ENCODE data around the gene ATN1. TPM values are rescaled to one million over a fixed set of nuclear protein-coding genes. Genes with fewer than 3 reads are reported as not detected.

The ATN1 gene
- total RNA-seq, 2 experiments from 2014 or later: 21.6 to 24.5 TPM

GRCh38 chr12:6979453-6979852 lies 51.7 kb downstream of the ATN1 start:
- Mint-ChIP-seq H3K9me3 (ENCODE audit: insufficient read depth) (no peaks in the 10 kb centered on the region), H3K27me3 (ENCODE audit: low read depth) (no peaks in the 10 kb centered on the region), H3K4me3 (no peak overlapping the region), H3K27ac (peak overlapping the region; percentile 60), H3K36me3 (ENCODE audit: low read depth) (peaks cover 62% of the 10 kb centered on the region), H3K4me1 (ENCODE audit: low read depth) (peaks cover 15% of the 10 kb centered on the region)
- no peak for ATAC-seq
- ChIA-PET CTCF (no interaction called here), POLR2A (interaction anchor here (2.1 kb wide), 1 partner anchor 36 kb away, joined by 5 read pairs; the partner anchor contains the start of genes C12orf57 and RNU7-1)
- no peak for DNase-seq

GRCh38 chr12:6980075-6980474 lies 52.3 kb downstream of the ATN1 start:
- DNase-seq (no peak), ATAC-seq (no peak)
- H3K4me3 Mint-ChIP-seq: no peak overlapping the region
- H3K4me1 Mint-ChIP-seq (ENCODE audit: low read depth): peaks cover 11% of the 10 kb centered on the region
- peaks cover 58% of the 10 kb centered on the region for H3K36me3 Mint-ChIP-seq (ENCODE audit: low read depth)
- no peaks in the 10 kb centered on the region for H3K27me3 Mint-ChIP-seq (ENCODE audit: low read depth)
- POLR2A ChIA-PET: no interaction called here
- H3K9me3 Mint-ChIP-seq (ENCODE audit: insufficient read depth): no peaks in the 10 kb centered on the region
- CTCF ChIA-PET: no interaction called here
- no peak overlapping the region for H3K27ac Mint-ChIP-seq

- ATAC-seq (no peak), DNase-seq (no peak)
- no peak overlapping the region for H3K27ac Mint-ChIP-seq
- H3K4me3 Mint-ChIP-seq: no peak overlapping the region
- ChIA-PET POLR2A (no interaction called here), CTCF (no interaction called here)
- no peaks in the 10 kb centered on the region for H3K9me3 Mint-ChIP-seq (ENCODE audit: insufficient read depth)
- H3K4me1 Mint-ChIP-seq (ENCODE audit: low read depth): peaks cover 4% of the 10 kb centered on the region
- no peaks in the 10 kb centered on the region for H3K27me3 Mint-ChIP-seq (ENCODE audit: low read depth)
- peaks cover 51% of the 10 kb centered on the region for H3K36me3 Mint-ChIP-seq (ENCODE audit: low read depth)
Observed at GRCh38 chr12:6980740-6981139, 53.0 kb downstream of the ATN1 start.

DNA sequence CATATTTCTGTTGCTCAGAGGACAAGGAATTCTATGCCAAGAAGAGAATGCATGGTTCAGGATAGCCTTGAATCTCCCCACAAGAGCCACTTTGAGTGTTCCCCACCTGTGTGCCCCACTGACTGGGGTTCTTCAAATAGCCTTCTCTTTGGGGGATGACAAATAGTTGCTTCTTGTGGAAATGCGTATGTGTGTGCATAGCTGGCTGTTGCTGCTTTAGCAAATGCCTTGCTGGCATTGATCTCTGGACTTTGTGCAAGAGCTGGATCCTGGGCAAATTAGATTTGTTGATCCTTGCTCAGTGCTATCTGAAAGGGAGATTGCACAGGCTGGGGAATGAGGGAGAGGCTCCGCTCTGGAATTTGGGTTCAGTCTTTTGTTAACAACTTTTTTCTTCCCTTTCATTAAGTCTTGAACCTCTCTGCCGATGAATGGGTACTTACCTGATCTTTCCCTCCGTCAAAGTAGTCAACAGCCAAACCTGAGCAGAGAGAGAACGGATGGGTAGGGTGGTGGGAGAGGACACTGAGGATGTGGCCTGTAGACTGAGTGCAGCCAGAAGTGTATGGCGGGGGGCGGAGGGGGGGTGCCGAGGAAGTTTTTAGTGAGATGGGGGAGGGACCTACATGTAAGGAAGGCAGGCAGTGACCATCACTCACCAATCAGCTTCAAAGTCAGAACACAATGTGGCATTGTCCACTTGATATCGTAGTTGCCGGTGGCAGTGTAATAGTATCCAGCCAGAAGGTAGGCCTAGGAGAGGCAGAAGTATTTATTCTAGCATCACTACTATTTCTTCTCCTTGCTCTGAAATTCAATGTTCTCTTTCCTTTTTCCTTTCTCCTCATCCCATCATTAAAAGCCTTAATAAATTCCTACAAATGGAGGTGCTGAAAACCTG lies 53.6 kb downstream of the ATN1 start:
- H3K4me1 Mint-ChIP-seq (ENCODE audit: low read depth): no peaks in the 10 kb centered on the region
- ATAC-seq (no peak), DNase-seq (no peak)
- no peak overlapping the region for H3K4me3 Mint-ChIP-seq
- no peak overlapping the region for H3K27ac Mint-ChIP-seq
- H3K36me3 Mint-ChIP-seq (ENCODE audit: low read depth): peaks cover 47% of the 10 kb centered on the region
- POLR2A ChIA-PET: interaction anchor here (1.0 kb wide), 1 partner anchor 38 kb away, joined by 3 read pairs; the partner anchor contains the start of genes C12orf57 and RNU7-1
- no peaks in the 10 kb centered on the region for H3K27me3 Mint-ChIP-seq (ENCODE audit: low read depth)
- CTCF ChIA-PET: no interaction called here
- no peaks in the 10 kb centered on the region for H3K9me3 Mint-ChIP-seq (ENCODE audit: insufficient read depth)

- POLR2A ChIA-PET: interaction anchor here (0.9 kb wide), 1 partner anchor 38 kb away, joined by 3 read pairs; no protein-coding TSS in a partner anchor
- CTCF ChIA-PET: interaction anchor here (1.2 kb wide), 1 partner anchor 23 kb away, joined by 3 read pairs; no protein-coding TSS in a partner anchor
- no peak for DNase-seq
- Mint-ChIP-seq H3K36me3 (ENCODE audit: low read depth) (peaks cover 41% of the 10 kb centered on the region), H3K4me3 (no peak overlapping the region), H3K4me1 (ENCODE audit: low read depth) (no peaks in the 10 kb centered on the region), H3K27me3 (ENCODE audit: low read depth) (no peaks in the 10 kb centered on the region), H3K9me3 (ENCODE audit: insufficient read depth) (no peaks in the 10 kb centered on the region), H3K27ac (no peak overlapping the region)
- ATAC-seq: no peak
Observed at GRCh38 chr12:6982532-6982931, 54.8 kb downstream of the ATN1 start.

DNA sequence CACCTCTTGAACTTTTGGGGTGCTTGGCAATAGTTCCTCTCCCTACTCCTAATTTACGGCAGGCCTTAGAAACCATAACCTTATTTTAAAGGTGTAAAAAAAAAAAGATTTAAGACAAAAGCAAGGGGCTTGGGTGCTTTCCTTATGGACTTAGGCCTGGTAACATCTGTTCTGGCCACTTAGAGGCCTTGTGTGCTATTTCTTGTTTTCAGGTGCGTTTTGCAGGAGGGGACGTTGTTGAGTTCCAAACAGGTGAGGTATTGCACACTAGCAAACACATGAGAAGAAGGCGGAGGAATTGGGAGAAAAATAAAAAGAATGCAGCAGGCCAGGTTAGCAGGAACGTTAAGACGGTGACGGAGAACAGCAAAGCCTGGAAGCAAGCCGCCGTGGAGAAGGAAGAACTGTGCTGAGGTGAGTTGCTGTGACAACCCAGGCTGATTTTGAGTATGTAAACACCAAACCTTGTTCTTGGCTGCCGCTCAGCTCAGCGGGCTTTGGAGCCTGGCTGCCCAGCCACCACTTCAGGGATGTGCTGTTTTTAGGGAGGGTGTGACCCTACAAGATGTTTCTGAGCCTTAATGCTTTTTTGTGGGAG lies 60.3 kb downstream of the ATN1 start:
- no peaks in the 10 kb centered on the region for H3K27me3 Mint-ChIP-seq (ENCODE audit: low read depth)
- no peaks in the 10 kb centered on the region for H3K9me3 Mint-ChIP-seq (ENCODE audit: insufficient read depth)
- no peak for DNase-seq
- no peak overlapping the region for H3K4me3 Mint-ChIP-seq
- no peaks in the 10 kb centered on the region for H3K4me1 Mint-ChIP-seq (ENCODE audit: low read depth)
- no peak for ATAC-seq
- ChIA-PET POLR2A (no interaction called here), CTCF (no interaction called here)
- no peak overlapping the region for H3K27ac Mint-ChIP-seq
- H3K36me3 Mint-ChIP-seq (ENCODE audit: low read depth): peaks cover 24% of the 10 kb centered on the region

Small RNA genes lying within 50 kb of the gene (microRNA-seq; reads per million reads assigned to microRNA genes)
- gene MIR141 (85.5 reads per million, percentile 57 among the genes with 10 or more reads in this experiment), gene MIR200C (762 reads per million, percentile 80 among the genes with 10 or more reads in this experiment)

Other genes with a start within 250 kb of the ATN1 start
- gene ZNF384, start 238.6 kb upstream of the ATN1 start, total RNA-seq: 10 to 100 TPM; 71.9 to 76.4 TPM
- not detected for gene PIANP, start 227.1 kb upstream of the ATN1 start, total RNA-seq
- gene COPS7A, start 203.9 kb upstream of the ATN1 start, total RNA-seq: 10 to 100 TPM; 26.9 to 29.7 TPM
- 100 to 1,000 TPM; 109 to 113 TPM for gene MLF2, start 174.8 kb upstream of the ATN1 start, total RNA-seq
- 10 to 100 TPM; 42.9 to 47.4 TPM for gene PTMS, start 161.6 kb upstream of the ATN1 start, total RNA-seq
- gene LAG3, start 155.4 kb upstream of the ATN1 start, total RNA-seq: 10 to 100 TPM; 43.0 to 45.2 TPM
- gene CD4, start 138.4 kb upstream of the ATN1 start, total RNA-seq: 1 to 10 TPM in 1 of 2 experiments, under 1 TPM in 1; 0.90 to 1.6 TPM
- under 1 TPM; 0.13 to 0.34 TPM for gene GPR162, start 106.1 kb upstream of the ATN1 start, total RNA-seq
- gene P3H3, start 99.6 kb upstream of the ATN1 start, total RNA-seq: under 1 TPM in 1 of 2 experiments, not detected in 1; 0.26 TPM
- under 1 TPM in 1 of 2 experiments, not detected in 1; 0.08 TPM for gene GNB3, start 87.0 kb upstream of the ATN1 start, total RNA-seq
- gene CDCA3, start 76.7 kb upstream of the ATN1 start, total RNA-seq: 100 to 1,000 TPM; 103 to 115 TPM
- 100 to 1,000 TPM; 105 to 108 TPM for gene USP5, start 75.8 kb upstream of the ATN1 start, total RNA-seq
- 1,000 to 10,000 TPM; 1,505 to 1,545 TPM for gene TPI1, start 60.4 kb upstream of the ATN1 start, total RNA-seq
- 10 to 100 TPM in 1 of 2 experiments, 1 to 10 TPM in 1; 10.0 to 11.2 TPM for gene SPSB2, start 54.7 kb upstream of the ATN1 start, total RNA-seq
- gene LRRC23, start 23.1 kb upstream of the ATN1 start, total RNA-seq: 1 to 10 TPM; 6.5 to 8.6 TPM
- gene ENO2, start 13.4 kb upstream of the ATN1 start, total RNA-seq: 100 to 1,000 TPM; 133 to 141 TPM
- gene RNU7-1, start 15.9 kb downstream of the ATN1 start, total RNA-seq: not detected
- gene C12orf57, start 16.1 kb downstream of the ATN1 start, total RNA-seq: 100 to 1,000 TPM; 184 to 185 TPM
- gene PTPN6, start 23.4 kb downstream of the ATN1 start, total RNA-seq: 100 to 1,000 TPM; 354 to 397 TPM
- gene PHB2, start 42.7 kb downstream of the ATN1 start, total RNA-seq: 100 to 1,000 TPM; 226 to 236 TPM
- 10 to 100 TPM; 54.9 to 58.7 TPM for gene EMG1, start 43.0 kb downstream of the ATN1 start, total RNA-seq
- 10 to 100 TPM; 37.3 to 40.3 TPM for gene LPCAT3, start 90.5 kb downstream of the ATN1 start, total RNA-seq
- under 1 TPM; 0.50 to 0.90 TPM for gene C1S, start 132.8 kb downstream of the ATN1 start, total RNA-seq
- gene C1R, start 164.5 kb downstream of the ATN1 start, total RNA-seq: 1 to 10 TPM; 3.6 to 3.7 TPM
- gene C1RL, start 181.3 kb downstream of the ATN1 start, total RNA-seq: 10 to 100 TPM; 21.5 to 23.3 TPM
- under 1 TPM; 0.29 to 0.42 TPM for gene RBP5, start 200.9 kb downstream of the ATN1 start, total RNA-seq
- 10 to 100 TPM; 76.8 to 83.9 TPM for gene CLSTN3, start 202.4 kb downstream of the ATN1 start, total RNA-seq